HCT116 (cell line): ENCODE results near the gene HPCAL1. TPM values are rescaled to one million over a fixed set of nuclear protein-coding genes. Genes with fewer than 3 reads are reported as not detected.

Experiments used
- ATAC-seq: fragments of 200-7000 bp; cut with Tn5 transposase; 2 replicates; pipeline ENCODE4 v1.9.1; 2020; ENCODE audit warnings: mild to moderate bottlenecking, moderate library complexity
- BruUV-seq: library from RNA; stranded (reverse); fragments of 400-500 nt; replicated peaks from 2 replicates; lab custom pipeline; 2021; lab: Mats Ljungman, UMichigan
- CTCF ChIA-PET: fragments of 300-600 bp; sonication (Branson Sonifier 250); formaldehyde crosslinking; loops from one replicate; lab custom pipeline; 2021; ENCODE audit warnings: antibody characterized with exemption; lab: Charles Lee
- POLR2A ChIA-PET: fragments of 300-600, 350-600 bp; sonication (Branson Sonifier 250); formaldehyde crosslinking; loops from one replicate; lab custom pipeline; 2021; ENCODE audit warnings: antibody characterized with exemption; lab: Charles Lee
- RAD21 ChIA-PET, 2 experiments: fragments of 300-600 bp; sonication (Branson Sonifier 250); formaldehyde crosslinking; loops; one replicate each; lab custom pipeline; 2023; ENCODE audit warnings: low total read pairs in 2 of 2; ENCODE audit not compliant: uncharacterized antibody in 2 of 2, unreplicated experiment in 2 of 2, low non-redundant PET in 1 of 2; lab: Charles Lee
- DNase-seq: peaks from one replicate; pipeline ENCODE4 v3.0.0-alpha.2; 2010; ENCODE audit warnings: low read depth, low spot score
- H2AFZ ChIP-seq: fragments of 200-600 bp; shearing (Covaris generic), sonication (generic); 2 replicates; pipeline ENCODE4 v1.6.1; 2017; ENCODE audit warnings: low read depth, mixed run types, mixed read lengths, antibody characterized with exemption, low read length; ENCODE audit not compliant: poor library complexity, severe bottlenecking
- H3K27ac ChIP-seq: 2 replicates; pipeline ENCODE4 v1.5.1; 2012; ENCODE audit warnings: low read depth, low read length
- H3K27me3 ChIP-seq: fragments of 200-600 bp; sonication (generic); 2 replicates; pipeline ENCODE4 v1.6.1; 2016; ENCODE audit warnings: mixed run types, low read length, mixed read lengths; ENCODE audit not compliant: insufficient read depth
- H3K36me3 ChIP-seq, 2 experiments: fragments of 200-500 bp in 1 of 2; fragments of 200-600 bp in 1 of 2; sonication (Bioruptor generic) in 1 of 2; sonication (generic) in 1 of 2; 2 replicates each; pipeline versions ENCODE4 v1.5.1 to v1.6.1; 2014 to 2016; ENCODE audit warnings: low read length in 2 of 2, inconsistent platforms in 1 of 2, mixed read lengths in 1 of 2, mixed run types in 1 of 2; ENCODE audit not compliant: insufficient read depth in 2 of 2, control insufficient read depth in 1 of 2
- H3K4me1 ChIP-seq, 2 experiments: fragments of 200-600 bp in 1 of 2; sonication (generic) in 1 of 2; 2 replicates each; pipeline versions ENCODE4 v1.5.1 to v1.6.1; 2012 to 2017; ENCODE audit warnings: low read length in 2 of 2, inconsistent platforms in 1 of 2, mild to moderate bottlenecking in 1 of 2, mixed read lengths in 1 of 2, mixed run types in 1 of 2, moderate library complexity in 1 of 2; ENCODE audit not compliant: insufficient read depth in 2 of 2, control insufficient read depth in 1 of 2
- H3K4me2 ChIP-seq: fragments of 200-600 bp; sonication (generic); 2 replicates; pipeline ENCODE4 v1.6.1; 2017; ENCODE audit warnings: mixed run types, low read length, mixed read lengths
- H3K4me3 ChIP-seq, 2 experiments: fragments of 200-600 bp in 1 of 2; sonication (generic) in 1 of 2; replicated peaks in 1 of 2; 2 replicates each; pipeline ENCODE4 v1.5.1; 2011 to 2016; ENCODE audit warnings: low read length in 2 of 2, control low read depth in 1 of 2, low read depth in 1 of 2, mild to moderate bottlenecking in 1 of 2, mixed read lengths in 1 of 2, mixed run types in 1 of 2
- H3K79me2 ChIP-seq: fragments of 200-600 bp; sonication (generic); 2 replicates; pipeline ENCODE4 v1.6.1; 2017; ENCODE audit warnings: mild to moderate bottlenecking, mixed run types, low read length, moderate library complexity, mixed read lengths; ENCODE audit not compliant: insufficient read depth
- H3K9ac ChIP-seq: fragments of 200-600 bp; sonication (generic); 2 replicates; pipeline ENCODE4 v1.6.1; 2016; ENCODE audit warnings: low read length, mixed read lengths
- H3K9me2 ChIP-seq: fragments of 200-600 bp; sonication (generic), shearing (Covaris generic); 2 replicates; pipeline ENCODE4 v1.6.1; 2017; ENCODE audit warnings: mixed run types, mild to moderate bottlenecking, moderate library complexity; ENCODE audit not compliant: insufficient read depth
- H3K9me3 ChIP-seq, 2 experiments: fragments of 200-500 bp in 1 of 2; fragments of 200-600 bp in 1 of 2; sonication (Bioruptor generic) in 1 of 2; sonication (generic) in 1 of 2; 2 replicates each; pipeline ENCODE4 v1.6.1; 2014 to 2017; ENCODE audit warnings: low read length in 2 of 2, mixed read lengths in 2 of 2, inconsistent platforms in 1 of 2, low read depth in 1 of 2, mild to moderate bottlenecking in 1 of 2, mixed run types in 1 of 2, moderate library complexity in 1 of 2; ENCODE audit not compliant: control insufficient read depth in 1 of 2, insufficient read depth in 1 of 2
- H4K20me1 ChIP-seq: fragments of 200-600 bp; sonication (generic), shearing (Covaris generic); 2 replicates; pipeline ENCODE4 v1.6.1; 2017; ENCODE audit warnings: mixed run types, mild to moderate bottlenecking, moderate library complexity; ENCODE audit not compliant: insufficient read depth
- ELF1 ChIP-seq: IDR thresholded peaks from 2 replicates; pipeline ENCODE4 v1.6.1; 2012; ENCODE audit warnings: low read depth, borderline replicate concordance
- EZH2 ChIP-seq: fragments of 200-600 bp; sonication (generic); IDR thresholded peaks from 2 replicates; pipeline ENCODE4 v1.6.1; 2017; ENCODE audit warnings: antibody characterized with exemption, mixed run types
- EZH2phosphoT487 ChIP-seq: fragments of 200-600 bp; IDR thresholded peaks from 2 replicates; pipeline ENCODE4 v1.6.1; 2018; ENCODE audit warnings: antibody characterized with exemption, borderline replicate concordance
- POLR2A ChIP-seq: IDR thresholded peaks from 2 replicates; pipeline ENCODE4 v1.7.0; 2011; ENCODE audit warnings: borderline replicate concordance; ENCODE audit not compliant: insufficient read depth, insufficient read length; ENCODE audit errors: extremely low read depth
- RAD21 ChIP-seq: IDR thresholded peaks from 2 replicates; pipeline ENCODE4 v1.6.1; 2012; ENCODE audit warnings: low read depth, mild to moderate bottlenecking
- SIN3A ChIP-seq: IDR thresholded peaks from 2 replicates; pipeline ENCODE4 v1.6.1; 2012; ENCODE audit warnings: low read depth
- SRF ChIP-seq: IDR thresholded peaks from 2 replicates; pipeline ENCODE4 v1.6.1; 2012; ENCODE audit warnings: low read depth
- ZFX ChIP-seq: fragments of 450-650 bp; IDR thresholded peaks from 2 replicates; pipeline ENCODE4 v1.6.1; 2017
- intact Hi-C: fragments of 100-400 bp; cut with micrococcal nuclease; formaldehyde crosslinking; loops from 2 replicates; pipeline ENCODE4 v1.10.0; 2022
- total RNA-seq: library from RNA; stranded (reverse); gene quantifications from one replicate; pipeline ENCODE4 v1.2.1, GENCODE V29; 2021; ENCODE audit not compliant: unreplicated experiment
- TF ChIP-seq, protein P1 (sequence below): IDR thresholded peaks from 2 replicates; pipeline ENCODE4 v1.6.1; 2012
- TF ChIP-seq, protein P2 (sequence below): IDR thresholded peaks from 2 replicates; pipeline ENCODE4 v1.6.1; 2012

Gene HPCAL1
- total RNA-seq, 1 experiment from 2014 or later = 111 TPM

DNA sequence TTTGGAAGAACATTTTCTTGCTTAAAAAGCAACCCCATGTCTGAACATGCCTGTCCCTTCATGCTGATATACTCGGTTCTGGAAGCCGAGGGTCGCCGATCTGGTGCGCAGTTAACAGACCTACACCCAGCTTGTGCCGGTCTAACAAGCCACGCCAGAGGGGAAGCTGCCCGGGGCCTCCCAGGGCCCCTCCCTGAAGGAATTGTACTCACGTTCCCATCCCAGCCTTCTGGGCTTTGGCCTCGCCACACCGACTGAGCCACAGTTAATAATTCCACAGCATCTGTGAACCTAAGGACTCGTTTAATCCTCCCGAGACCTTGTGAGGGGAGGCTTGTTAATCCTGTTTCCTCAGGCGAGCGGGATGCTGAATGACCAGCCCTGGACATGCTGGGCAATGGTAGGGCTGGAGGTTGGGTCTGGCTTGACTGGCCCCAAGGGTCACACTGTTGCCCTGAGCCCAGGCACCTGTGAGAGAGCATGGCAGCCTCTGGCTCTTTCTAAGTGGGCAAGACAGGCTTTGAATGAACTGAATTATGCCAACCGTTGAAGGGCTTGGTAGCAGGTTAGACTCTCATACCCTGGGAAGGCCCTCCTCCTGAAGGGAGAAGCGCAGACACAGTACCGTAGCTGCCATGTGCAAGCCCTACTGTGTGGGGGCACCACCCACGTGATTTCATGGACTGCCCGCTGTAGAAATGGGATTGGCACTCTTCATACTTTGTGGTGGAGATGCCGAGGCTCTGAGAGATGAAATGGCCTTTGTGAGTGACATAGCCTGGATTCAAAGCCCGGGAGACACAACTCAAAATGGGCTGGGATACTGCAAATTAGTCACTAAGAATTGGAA lies 173.3 kb downstream of the HPCAL1 start:
- H3K36me3 ChIP-seq = no peaks in the 10 kb centered on the region
- RAD21 ChIA-PET = no interaction called here
- H3K9ac ChIP-seq = no peak overlapping the region
- H3K4me3 ChIP-seq = no peak overlapping the region
- POLR2A ChIA-PET = no interaction called here
- BruUV-seq = no TSS peak
- no peaks in the 10 kb centered on the region for H3K9me2 ChIP-seq
- ATAC-seq (no peak), DNase-seq (no peak)
- no peaks in the 10 kb centered on the region for H3K9me3 ChIP-seq
- H3K27me3 ChIP-seq = peaks cover 7% of the 10 kb centered on the region; the same call in 1 of the 2 replicates
- no peaks in the 10 kb centered on the region for H4K20me1 ChIP-seq
- intact Hi-C loops = no loop called here
- no peaks in the 10 kb centered on the region for H3K4me1 ChIP-seq
- no peak overlapping the region for H2AFZ ChIP-seq
- TF ChIP-seq SRF (no peak), RAD21 (no peak), ELF1 (no peak), POLR2A (no peak), SIN3A (no peak), EZH2 (no peak), ZFX (no peak), EZH2phosphoT487 (no peak)
- TF ChIP-seq, protein P1, sequence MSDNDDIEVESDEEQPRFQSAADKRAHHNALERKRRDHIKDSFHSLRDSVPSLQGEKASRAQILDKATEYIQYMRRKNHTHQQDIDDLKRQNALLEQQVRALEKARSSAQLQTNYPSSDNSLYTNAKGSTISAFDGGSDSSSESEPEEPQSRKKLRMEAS = no peak
- TF ChIP-seq, protein P2, sequence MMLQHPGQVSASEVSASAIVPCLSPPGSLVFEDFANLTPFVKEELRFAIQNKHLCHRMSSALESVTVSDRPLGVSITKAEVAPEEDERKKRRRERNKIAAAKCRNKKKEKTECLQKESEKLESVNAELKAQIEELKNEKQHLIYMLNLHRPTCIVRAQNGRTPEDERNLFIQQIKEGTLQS = no peak
- CTCF ChIA-PET = interaction anchor here (0.6 kb wide), 1 partner anchor 428 kb away, joined by 3 read pairs; no protein-coding TSS in a partner anchor
- no peaks in the 10 kb centered on the region for H3K79me2 ChIP-seq
- no peak overlapping the region for H3K27ac ChIP-seq
- H3K4me2 ChIP-seq = no peak overlapping the region
